ENCODE data around the gene STPG3.

Gene STPG3

DNA sequence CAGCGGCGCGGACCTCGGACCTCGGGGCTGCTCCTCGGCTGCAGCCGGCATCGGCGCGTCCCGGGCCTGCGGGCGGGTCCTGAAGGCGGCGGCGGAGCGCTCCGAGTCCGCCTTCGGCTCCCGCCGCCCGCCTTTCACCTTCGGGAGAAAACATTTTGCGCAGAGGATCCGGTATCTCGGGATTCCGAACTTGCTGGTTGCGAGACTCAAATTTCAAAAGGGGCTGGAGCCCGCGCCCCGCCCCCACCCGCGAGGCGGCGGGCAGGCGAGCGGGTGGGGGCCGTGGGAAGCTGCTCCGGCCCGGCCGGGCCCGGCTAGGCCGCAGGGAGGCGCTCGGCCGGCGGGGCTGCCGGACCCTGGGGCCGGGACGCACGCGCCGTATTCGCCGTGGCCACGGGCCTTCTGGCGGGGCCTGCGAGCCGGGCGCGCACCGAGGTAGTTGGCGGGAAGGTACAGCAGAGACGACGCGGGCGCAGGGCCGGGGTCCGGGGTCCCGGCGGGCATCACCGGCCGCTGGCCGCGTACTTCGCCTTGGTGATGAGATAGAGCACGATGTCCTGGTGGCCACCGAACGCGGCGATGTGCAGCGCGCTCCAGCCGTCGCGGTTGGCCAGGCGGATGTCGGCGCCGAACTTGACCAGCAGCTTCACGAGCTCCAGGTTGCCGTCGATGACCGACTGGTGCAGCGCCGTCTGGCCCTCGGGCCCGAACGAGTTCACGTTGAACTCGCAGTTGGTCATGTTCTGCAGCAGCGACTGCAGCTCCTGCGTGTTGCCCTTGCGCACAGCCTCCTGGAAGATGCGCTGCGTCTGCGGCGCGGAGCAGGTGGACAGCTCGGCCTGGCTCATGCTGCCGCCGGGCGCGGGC lies 50.2 kb downstream of the STPG3 start:
- DNase-seq (ENCODE audit: low read depth in 2 of 2): no peak

DNA sequence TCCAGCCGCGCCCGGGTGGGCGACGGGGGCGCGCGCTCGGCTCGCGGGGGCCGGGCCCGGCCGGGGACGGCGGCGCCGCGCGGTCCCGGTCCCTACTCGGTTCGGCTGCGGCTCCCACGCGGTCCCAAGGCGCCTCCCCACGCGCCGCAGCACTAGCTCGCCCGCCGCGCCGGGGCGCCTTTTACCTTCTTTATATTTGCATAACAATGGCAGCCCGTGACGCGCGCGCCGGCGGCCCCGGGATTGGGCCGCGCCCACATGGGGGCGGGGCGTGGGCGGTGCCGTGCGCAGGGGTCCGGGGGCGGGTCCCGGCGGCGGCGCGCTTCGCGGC lies 51.0 kb downstream of the STPG3 start, which contains the start of gene NRARP:
TSS of gene NRARP (minus strand) at position 154 of the 331 bp plus-strand sequence. CDS start 343 bp downstream, outside the sequence.
- peak; percentile 81 to 84 for DNase-seq (ENCODE audit: low read depth in 2 of 2)

DNA sequence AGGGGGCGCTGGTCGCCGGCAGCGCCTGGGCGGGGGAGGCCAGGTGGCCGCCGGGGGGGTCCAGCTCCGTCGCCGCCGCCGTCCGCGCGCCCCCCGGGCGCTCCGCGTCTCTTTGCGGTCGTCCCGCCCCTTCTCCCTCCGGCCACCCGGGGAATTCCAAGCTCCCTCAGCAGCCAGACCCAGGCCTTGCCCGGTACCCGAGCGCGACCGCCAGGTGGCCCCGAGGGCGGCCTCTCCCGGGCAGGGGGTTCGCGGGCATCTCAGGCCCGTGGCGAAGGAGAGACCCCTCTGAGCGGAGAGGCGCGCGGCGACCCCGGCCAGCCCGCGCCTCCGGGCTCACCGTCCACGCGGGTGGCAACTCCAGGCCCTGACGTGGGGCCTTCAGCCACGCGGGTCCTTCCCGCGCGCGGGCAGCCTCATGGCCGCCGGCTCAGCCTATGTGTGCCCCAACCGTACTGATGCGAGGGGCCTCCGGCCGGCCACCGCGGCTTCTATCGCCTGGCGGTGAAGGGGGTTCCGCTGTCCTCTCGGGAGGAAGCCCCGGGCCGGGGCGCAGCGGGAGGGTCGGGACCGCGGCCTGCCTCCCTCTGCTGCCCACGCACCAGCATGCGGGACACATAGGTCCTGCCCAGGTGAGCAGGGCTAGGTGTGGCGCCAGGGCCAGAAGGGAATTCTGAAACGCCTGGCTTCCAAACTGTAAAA lies 51.5 kb downstream of the STPG3 start:
- DNase-seq (ENCODE audit: low read depth in 2 of 2): no peak

All from stimulated activated CD8-positive, alpha-beta memory T cell treated with anti-CD3 and anti-CD28 coated beads, Interleukin-2, amount 100 ng/mL, for 1 hour (primary cell).